Esophagus squamous epithelium (tissue), 5 donors: ENCODE data around the gene FNDC8. TPM values are rescaled to one million over a fixed set of nuclear protein-coding genes. Genes with fewer than 3 reads are reported as not detected.
A peak's percentile ranks its signal among the peaks of the same experiment; 100 is the strongest.

Source experiments
- DNase-seq: peaks from one replicate; lab custom pipeline; 2025; lab: John Stamatoyannopoulos, UW
- H3K27ac ChIP-seq, 4 donors: fragments of 200-600 bp; sonication (generic); one replicate each; pipeline ENCODE4 v1.5.1; 2016 to 2019; ENCODE audit warnings: mild to moderate bottlenecking in 1 of 4
- H3K27me3 ChIP-seq, 4 donors: fragments of 200-600 bp; sonication (generic); 1 replicate in 3 of 4; 2 replicates in 1 of 4; pipeline versions ENCODE4 v1.5.1 to v1.6.0; 2017 to 2021; ENCODE audit warnings: antibody characterized with exemption in 1 of 4
- H3K36me3 ChIP-seq, 3 donors: fragments of 200-600 bp; sonication (generic); one replicate each; pipeline ENCODE4 v1.5.1; 2016 to 2019
- H3K4me1 ChIP-seq, 3 donors: fragments of 200-600 bp; sonication (generic); one replicate each; pipeline ENCODE4 v1.5.1; 2017 to 2019
- H3K4me3 ChIP-seq, 4 donors: fragments of 200-600 bp; sonication (generic); 1 replicate in 3 of 4; 2 replicates in 1 of 4; pipeline ENCODE4 v1.5.1; 2016 to 2019; ENCODE audit warnings: mild to moderate bottlenecking in 2 of 4, moderate library complexity in 1 of 4
- H3K9me3 ChIP-seq, 3 donors: fragments of 200-600 bp; sonication (generic); one replicate each; pipeline ENCODE4 v1.5.1; 2016 to 2019
- CTCF ChIP-seq, 6 experiments: fragments of 450-650 bp in 4 of 6; fragments of 200-600 bp in 2 of 6; sonication (generic) in 2 of 6; IDR thresholded peaks; one replicate each; pipeline ENCODE4 v1.5.1; 2016 to 2019; ENCODE audit warnings: antibody characterized with exemption in 6 of 6, mild to moderate bottlenecking in 4 of 6, moderate library complexity in 4 of 6
- POLR2A ChIP-seq, 4 donors: fragments of 450-650 bp; IDR thresholded peaks; one replicate each; pipeline ENCODE4 v1.6.1; 2017; ENCODE audit warnings: antibody characterized with exemption in 4 of 4, mild to moderate bottlenecking in 4 of 4, moderate library complexity in 3 of 4
- WGBS, 2 donors: methylation state at CpG; one replicate each; pipeline ENCODE4 v1.1.5; 2018; 5-methylcytosine and 5-hydroxymethylcytosine counted together
- intact Hi-C: fragments of 100-400 bp; cut with DNase I; formaldehyde crosslinking; loops from one replicate; pipeline ENCODE4 v1.15.0; 2022
- total RNA-seq, 4 donors: library from RNA; depleted of rRNA; stranded (reverse); fragments of >200 nt; gene quantifications; one replicate each; pipeline ENCODE4 v1.1.0, GENCODE V29; 2016
- donor health status: DM: yes; HTN: yes; CAD: no.

Gene FNDC8
- total RNA-seq, 4 donors from 2014 or later, result not detected

GRCh38 chr17:35141681-35142466 is 20.5 kb downstream of the FNDC8 start, which contains the start of gene NLE1:
NLE1 (minus strand) TSS chr17:35142303; CDS start chr17:35142275, 28 bp downstream.
- H3K9me3 ChIP-seq, result no peaks in the 10 kb centered on the region
- intact Hi-C loops, result loop anchor here (10.0 kb wide), 1 partner anchor 73 kb away; no protein-coding TSS in a partner anchor
- peak; percentile 87 to 97 (median 92) for TF ChIP-seq CTCF (IDR thresholded peaks at IDR 0.05)
- TF ChIP-seq POLR2A (IDR thresholded peaks at IDR 0.05), result no peak
- no peaks in the 10 kb centered on the region for H3K27me3 ChIP-seq
- H3K4me1 ChIP-seq, result peaks cover 0 to 27% (median 7%) of the 10 kb centered on the region in 3 donors
- H3K36me3 ChIP-seq, result peaks cover 3 to 31% (median 13%) of the 10 kb centered on the region in 3 donors
- H3K4me3 ChIP-seq, result peak within 1 kb of the TSS; percentile 70 to 89 (median 83)
- 0 to 2% methylated on average over 16 to 20 of the region's 65 CpGs for WGBS, 2 donors
- DNase-seq, result no peak
- H3K27ac ChIP-seq, result peak within 1 kb of the TSS; percentile 22 to 68 (median 48)

GRCh38 chr17:35142467-35142796 is 21.0 kb downstream of the FNDC8 start:
- intact Hi-C loops, result loop anchor here (10.0 kb wide), 1 partner anchor 72 kb away; no protein-coding TSS in a partner anchor
- TF ChIP-seq CTCF (IDR thresholded peaks at IDR 0.05) (no peak), POLR2A (IDR thresholded peaks at IDR 0.05) (no peak)
- no peaks in the 10 kb centered on the region for H3K9me3 ChIP-seq
- peak overlapping the region; percentile 70 to 89 (median 83) for H3K4me3 ChIP-seq
- WGBS, 2 donors, result 54 to 59% methylated on average over 8 of the region's 8 CpGs
- DNase-seq, result no peak
- no peaks in the 10 kb centered on the region for H3K27me3 ChIP-seq
- H3K4me1 ChIP-seq, result peaks cover 0 to 27% (median 7%) of the 10 kb centered on the region in 3 donors
- no peak overlapping the region for H3K27ac ChIP-seq
- H3K36me3 ChIP-seq, result peaks cover 0 to 26% (median 7%) of the 10 kb centered on the region in 3 donors

GRCh38 chr17:35144840-35145239 is 23.4 kb downstream of the FNDC8 start:
- WGBS, 2 donors, result 70 to 75% methylated on average over 3 to 4 of the region's 4 CpGs
- Histone ChIP-seq H3K27ac (no peak overlapping the region), H3K4me3 (no peak overlapping the region)

GRCh38 chr17:35146214-35146833 is 24.9 kb downstream of the FNDC8 start:
- no peak for TF ChIP-seq CTCF (IDR thresholded peaks at IDR 0.05)
- TF ChIP-seq POLR2A (IDR thresholded peaks at IDR 0.05), result no peak
- no peak overlapping the region for H3K27ac ChIP-seq
- H3K36me3 ChIP-seq, result no peaks in the 10 kb centered on the region
- H3K9me3 ChIP-seq, result no peaks in the 10 kb centered on the region
- intact Hi-C loops, result loop anchor here (10.0 kb wide), 1 partner anchor 68 kb away; no protein-coding TSS in a partner anchor
- no peaks in the 10 kb centered on the region for H3K27me3 ChIP-seq
- 31 to 48% methylated on average over 3 to 4 of the region's 4 CpGs for WGBS, 2 donors
- no peak for DNase-seq
- H3K4me3 ChIP-seq, result no peak overlapping the region
- H3K4me1 ChIP-seq, result peaks cover 0 to 10% (median 2%) of the 10 kb centered on the region in 3 donors

More at GRCh38 chr17:35144840-35145239, 23.4 kb downstream of the FNDC8 start:
- no peaks in the 10 kb centered on the region for H3K9me3 ChIP-seq
- intact Hi-C loops, result loop anchor here (10.0 kb wide), 1 partner anchor 70 kb away; no protein-coding TSS in a partner anchor
- DNase-seq, result no peak
- H3K27me3 ChIP-seq, result no peaks in the 10 kb centered on the region
- H3K4me1 ChIP-seq, result peaks cover 0 to 25% (median 7%) of the 10 kb centered on the region in 3 donors
- peaks cover 0 to 2% (median 0%) of the 10 kb centered on the region in 3 donors for H3K36me3 ChIP-seq
- no peak for TF ChIP-seq CTCF (IDR thresholded peaks at IDR 0.05)
- no peak for TF ChIP-seq POLR2A (IDR thresholded peaks at IDR 0.05)
